Measurements from ENCODE around the gene PRPF18. TPM values are rescaled to one million over a fixed set of nuclear protein-coding genes. Genes with fewer than 3 reads are reported as not detected.
"Not testable (repeated sequence)": the region's sequence is repeated elsewhere in the genome, so short reads cannot be mapped to it uniquely, and the experiment has no call there.

The PRPF18 gene
- total RNA-seq (2021) (18.9 and 19.1 TPM in 2 replicates), Bru-seq, nascent RNA (percentile 71 among the genes with signal in this experiment), BruChase-seq, experiment 1, labeled RNA remaining after a 2-hour chase (percentile 59 among the genes with signal in this experiment), BruChase-seq, experiment 2, labeled RNA remaining after a 6-hour chase (percentile 67 among the genes with signal in this experiment)
- long read RNA-seq, transcript PRPF18-202 (10 exons, 1,717 nt): major isoform, 24 of 28 reads
- long read RNA-seq, partial matches to known transcripts: 1 of 28 reads
- long read RNA-seq, other reads (novel, unspliced or antisense): 3 of 28 reads

GRCh38 chr10:13586676-13587355, at the start of gene PRPF18:
TSS of gene PRPF18 (plus strand) at chr10:13586965. CDS start at chr10:13587087, 122 bp downstream.
- Histone ChIP-seq H3K4me2 (peak within 1 kb of the TSS; percentile 87), H3F3A (ENCODE audit: insufficient read depth, low read depth) (no peaks in the 10 kb centered on the region), H3K36me3 (ENCODE audit: low read depth) (no peaks in the 10 kb centered on the region), H3K4me1 (replicated peaks; ENCODE audit: insufficient read depth) (0 out of 2 replicates have a peak, but pooled peaks cover 6% of the 10 kb centered on the region), H3K27ac (no peak within 1 kb of the TSS), H3K4me3 (peak within 1 kb of the TSS; percentile 63), H2AFZ (peak within 1 kb of the TSS; percentile 82), H3K9me2 (ENCODE audit: insufficient read depth) (no peaks in the 10 kb centered on the region), H3K79me2 (ENCODE audit: low read depth) (peaks cover 13% of the 10 kb centered on the region), H4K20me1 (ENCODE audit: insufficient read depth) (0 out of 2 replicates have a peak, but pooled peaks cover 2% of the 10 kb centered on the region), H3K27me3 (ENCODE audit: insufficient read depth, low read depth) (peaks cover 21% of the 10 kb centered on the region), H3K9me3 (ENCODE audit: insufficient read depth, low read depth) (no peaks in the 10 kb centered on the region)
- DNase-seq: peak; percentile 71 to 89
- ChIA-PET POLR2A (ENCODE audit: unreplicated experiment) (interaction anchor here (0.6 to 0.7 kb wide), 2 partner anchors 211 to 440 kb away, joined by 4 to 9 read pairs; no protein-coding TSS in a partner anchor), CTCF (no interaction called here)
- TF ChIP-seq, protein P1, sequence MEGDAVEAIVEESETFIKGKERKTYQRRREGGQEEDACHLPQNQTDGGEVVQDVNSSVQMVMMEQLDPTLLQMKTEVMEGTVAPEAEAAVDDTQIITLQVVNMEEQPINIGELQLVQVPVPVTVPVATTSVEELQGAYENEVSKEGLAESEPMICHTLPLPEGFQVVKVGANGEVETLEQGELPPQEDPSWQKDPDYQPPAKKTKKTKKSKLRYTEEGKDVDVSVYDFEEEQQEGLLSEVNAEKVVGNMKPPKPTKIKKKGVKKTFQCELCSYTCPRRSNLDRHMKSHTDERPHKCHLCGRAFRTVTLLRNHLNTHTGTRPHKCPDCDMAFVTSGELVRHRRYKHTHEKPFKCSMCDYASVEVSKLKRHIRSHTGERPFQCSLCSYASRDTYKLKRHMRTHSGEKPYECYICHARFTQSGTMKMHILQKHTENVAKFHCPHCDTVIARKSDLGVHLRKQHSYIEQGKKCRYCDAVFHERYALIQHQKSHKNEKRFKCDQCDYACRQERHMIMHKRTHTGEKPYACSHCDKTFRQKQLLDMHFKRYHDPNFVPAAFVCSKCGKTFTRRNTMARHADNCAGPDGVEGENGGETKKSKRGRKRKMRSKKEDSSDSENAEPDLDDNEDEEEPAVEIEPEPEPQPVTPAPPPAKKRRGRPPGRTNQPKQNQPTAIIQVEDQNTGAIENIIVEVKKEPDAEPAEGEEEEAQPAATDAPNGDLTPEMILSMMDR (conservative IDR thresholded peaks at IDR 0.05): peak; percentile 78
- TF ChIP-seq EZH2 (IDR thresholded peaks at IDR 0.05; ENCODE audit: low read depth): no peak
- BruUV-seq (replicated peaks): no TSS peak
- intact Hi-C loops (cut with micrococcal nuclease; ENCODE audit: unreplicated experiment): loop anchor here (1.0 kb wide), 1 partner anchor 215 kb away; no protein-coding TSS in a partner anchor

DNA sequence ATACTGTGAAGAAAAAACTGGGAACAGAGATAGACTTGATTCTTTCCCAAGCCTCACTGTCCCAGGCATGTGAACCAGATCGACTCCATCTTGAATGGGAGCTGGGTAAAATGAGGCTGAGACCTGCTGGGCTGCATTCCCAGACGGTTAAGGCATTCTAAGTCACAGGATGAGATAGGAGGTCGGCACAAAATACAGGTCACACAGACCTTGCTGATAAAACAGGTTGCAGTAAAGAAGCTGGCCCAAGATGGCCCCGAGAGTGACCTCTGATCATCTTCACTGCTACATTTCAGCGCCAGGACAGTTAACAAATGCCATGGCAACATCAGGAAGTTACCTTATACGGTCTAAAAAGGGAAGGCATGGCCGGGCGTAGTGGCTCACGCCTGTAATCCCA, 48.8 kb upstream of the PRPF18 start:
- peaks cover 88% of the 10 kb centered on the region for H3K27me3 ChIP-seq (ENCODE audit: insufficient read depth, low read depth)
- H4K20me1 ChIP-seq (ENCODE audit: insufficient read depth); H3K27ac ChIP-seq; H2AFZ ChIP-seq; DNase-seq; H3K9me3 ChIP-seq (ENCODE audit: insufficient read depth, low read depth); H3K9me2 ChIP-seq (ENCODE audit: insufficient read depth); POLR2A ChIA-PET (ENCODE audit: unreplicated experiment); H3F3A ChIP-seq (ENCODE audit: insufficient read depth, low read depth); H3K36me3 ChIP-seq (ENCODE audit: low read depth); H3K4me1 ChIP-seq (replicated peaks; ENCODE audit: insufficient read depth); H3K4me3 ChIP-seq; intact Hi-C loops (cut with micrococcal nuclease; ENCODE audit: unreplicated experiment); H3K4me2 ChIP-seq; BruUV-seq (replicated peaks); H3K79me2 ChIP-seq (ENCODE audit: low read depth): not testable (repeated sequence)
- CTCF ChIA-PET: interaction anchor here (0.6 to 0.7 kb wide), 2 partner anchors 115 to 135 kb away, joined by 8 to 10 read pairs; no protein-coding TSS in a partner anchor

- no TSS peak for BruUV-seq (replicated peaks)
- no peak for DNase-seq
- Histone ChIP-seq H3K79me2 (ENCODE audit: low read depth) (no peaks in the 10 kb centered on the region), H3K27me3 (ENCODE audit: insufficient read depth, low read depth) (peaks cover 80% of the 10 kb centered on the region), H4K20me1 (ENCODE audit: insufficient read depth) (no peaks in the 10 kb centered on the region), H3K4me2 (no peak overlapping the region), H3K4me1 (replicated peaks; ENCODE audit: insufficient read depth) (no peaks in the 10 kb centered on the region), H3F3A (ENCODE audit: insufficient read depth, low read depth) (no peaks in the 10 kb centered on the region), H3K9me2 (ENCODE audit: insufficient read depth) (no peaks in the 10 kb centered on the region), H3K9me3 (ENCODE audit: insufficient read depth, low read depth) (no peaks in the 10 kb centered on the region), H3K36me3 (ENCODE audit: low read depth) (no peaks in the 10 kb centered on the region), H3K27ac (no peak overlapping the region), H3K4me3 (no peak overlapping the region), H2AFZ (no peak overlapping the region)
- intact Hi-C loops (cut with micrococcal nuclease; ENCODE audit: unreplicated experiment): no loop called here
- CTCF ChIA-PET: no interaction called here
- POLR2A ChIA-PET (ENCODE audit: unreplicated experiment): no interaction called here
- TF ChIP-seq EZH2 (IDR thresholded peaks at IDR 0.05; ENCODE audit: low read depth): no peak
- TF ChIP-seq, protein P1 (conservative IDR thresholded peaks at IDR 0.05): no peak
Measured at GRCh38 chr10:13542533-13542932, 44.2 kb upstream of the PRPF18 start.

Measured in PC-9 (cell line).